Caco-2 (cell line): ENCODE data around the gene DEFB115. TPM values are rescaled to one million over a fixed set of nuclear protein-coding genes. Genes with fewer than 3 reads are reported as not detected.

Source experiments
- BruUV-seq: library from RNA; stranded (reverse); fragments of 400-500 nt; replicated peaks from 2 replicates; lab custom pipeline; 2021; lab: Mats Ljungman, UMichigan
- CTCF ChIA-PET: fragments of 300-600 bp; sonication (Branson Sonifier 250); formaldehyde crosslinking; loops from one replicate; lab custom pipeline; 2022; ENCODE audit warnings: antibody characterized with exemption; lab: Charles Lee
- POLR2A ChIA-PET: fragments of 300-600 bp; sonication (Branson Sonifier 250); formaldehyde crosslinking; loops from one replicate; lab custom pipeline; 2022; ENCODE audit warnings: antibody characterized with exemption; lab: Charles Lee
- DNase-seq, 2 experiments: peaks; one replicate each; pipeline versions ENCODE4 v3.0.0 to v3.0.0-alpha.2; 2020 to 2022
- H3K27me3 ChIP-seq: replicated peaks from 2 replicates; pipeline ENCODE4 v1.6.0; 2011; ENCODE audit warnings: low read length; ENCODE audit not compliant: control insufficient read depth, insufficient read depth
- H3K36me3 ChIP-seq: 2 replicates; pipeline ENCODE4 v1.5.1; 2011; ENCODE audit warnings: low read length; ENCODE audit not compliant: control insufficient read depth, insufficient read depth
- H3K4me1 ChIP-seq: fragments of 250-450 bp; sonication (Bioruptor Pico); 2 replicates; pipeline ENCODE4 v1.5.1; 2020; ENCODE audit warnings: mild to moderate bottlenecking
- H3K4me3 ChIP-seq: 2 replicates; pipeline ENCODE4 v1.5.1; 2011; ENCODE audit warnings: low read depth, mild to moderate bottlenecking, control low read depth, low read length
- H3K9me3 ChIP-seq: fragments of 250-450 bp; sonication (Bioruptor Pico); 2 replicates; pipeline ENCODE4 v1.5.1; 2020; ENCODE audit warnings: mild to moderate bottlenecking, moderate library complexity
- H3K27ac Mint-ChIP-seq: one replicate; pipeline ENCODE4 v1.8.0; 2022; ENCODE audit warnings: mixed read lengths; ENCODE audit not compliant: unreplicated experiment
- H3K27me3 Mint-ChIP-seq: one replicate; pipeline ENCODE4 v1.8.0; 2022; ENCODE audit warnings: mixed read lengths; ENCODE audit not compliant: insufficient read depth, unreplicated experiment
- H3K36me3 Mint-ChIP-seq: one replicate; pipeline ENCODE4 v1.8.0; 2022; ENCODE audit warnings: mild to moderate bottlenecking, mixed read lengths; ENCODE audit not compliant: insufficient read depth, unreplicated experiment
- H3K4me1 Mint-ChIP-seq: one replicate; pipeline ENCODE4 v1.8.0; 2022; ENCODE audit warnings: low read depth, mixed read lengths; ENCODE audit not compliant: unreplicated experiment
- H3K4me3 Mint-ChIP-seq: one replicate; pipeline ENCODE4 v1.8.0; 2022; ENCODE audit warnings: mild to moderate bottlenecking, moderate library complexity, mixed read lengths; ENCODE audit not compliant: unreplicated experiment
- H3K9me3 Mint-ChIP-seq: one replicate; pipeline ENCODE4 v1.8.0; 2022; ENCODE audit warnings: mixed read lengths; ENCODE audit not compliant: unreplicated experiment
- CTCF ChIP-seq, 2 experiments: fragments of 200-600 bp in 1 of 2; IDR thresholded peaks; 1 replicate in 1 of 2; 2 replicates in 1 of 2; pipeline versions ENCODE4 v1.5.1 to v1.8.0; 2011 to 2022; ENCODE audit warnings: antibody characterized with exemption in 1 of 2, control low read depth in 1 of 2, inconsistent platforms in 1 of 2, low read depth in 1 of 2, low read length in 1 of 2, mild to moderate bottlenecking in 1 of 2, moderate library complexity in 1 of 2; ENCODE audit not compliant: insufficient read depth in 1 of 2, severe bottlenecking in 1 of 2, unreplicated experiment in 1 of 2
- intact Hi-C: fragments of 100-400 bp; cut with micrococcal nuclease; formaldehyde crosslinking; loops from one replicate; pipeline ENCODE4 v1.10.0; 2022; ENCODE audit not compliant: unreplicated experiment
- total RNA-seq: library from RNA; stranded (reverse); gene quantifications from 2 replicates; pipeline ENCODE4 v1.2.3, GENCODE V29; 2022

DEFB115 gene
- total RNA-seq, 1 experiment from 2014 or later = not detected

- intact Hi-C loops = no loop called here
- H3K4me3 Mint-ChIP-seq = no peak within 1 kb of the TSS
- DNase-seq = no peak
- POLR2A ChIA-PET = no interaction called here
- no peaks in the 10 kb centered on the region for H3K27me3 ChIP-seq
- peaks cover 8% of the 10 kb centered on the region; the same call in 1 of the 2 replicates for H3K9me3 ChIP-seq
- H3K27ac Mint-ChIP-seq = no peak within 1 kb of the TSS
- TF ChIP-seq CTCF (IDR thresholded peaks at IDR 0.05; ENCODE audit: insufficient read depth in 1 of 2, low read depth in 1 of 2, low read length in 1 of 2, severe bottlenecking in 1 of 2, unreplicated experiment in 1 of 2) = no peak
- H3K4me3 ChIP-seq = no peak within 1 kb of the TSS
- H3K36me3 ChIP-seq = no peaks in the 10 kb centered on the region
- no TSS peak for BruUV-seq
- H3K4me1 Mint-ChIP-seq = no peaks in the 10 kb centered on the region
- no peaks in the 10 kb centered on the region for H3K4me1 ChIP-seq
- H3K9me3 Mint-ChIP-seq = no peaks in the 10 kb centered on the region
- CTCF ChIA-PET = no interaction called here
- no peaks in the 10 kb centered on the region for H3K27me3 Mint-ChIP-seq
- H3K36me3 Mint-ChIP-seq = no peaks in the 10 kb centered on the region
Measured at GRCh38 chr20:31308535-31309162, 51.2 kb downstream of the DEFB115 start, which contains the start of gene DEFB116. Gene DEFB116 (minus strand): TSS chr20:31308585. CDS start chr20:31308585, 0 bp downstream.

Other genes starting within 250 kb of the DEFB115 start
- not detected in 2 replicates for gene DEFB116, start 50.9 kb downstream of the DEFB115 start, total RNA-seq
- gene DEFB118, start 110.9 kb downstream of the DEFB115 start, total RNA-seq = not detected in 2 replicates
- not detected in 2 replicates for gene DEFB119, start 132.9 kb downstream of the DEFB115 start, total RNA-seq
- not detected in 2 replicates for gene DEFB121, start 148.6 kb downstream of the DEFB115 start, total RNA-seq
- gene DEFB123, start 183.0 kb downstream of the DEFB115 start, total RNA-seq = not detected in 2 replicates
- not detected in 2 replicates for gene DEFB124, start 217.5 kb downstream of the DEFB115 start, total RNA-seq
- not detected in 2 replicates for gene REM1, start 217.6 kb downstream of the DEFB115 start, total RNA-seq